ENCODE measurements around the gene CLIP1. TPM values are rescaled to one million over a fixed set of nuclear protein-coding genes. Genes with fewer than 3 reads are reported as not detected.
A peak's percentile ranks its signal among the peaks of the same experiment; 100 is the strongest.

CLIP1 gene
- total RNA-seq, 4 donors from 2014 or later = 118 to 164 (median 133) TPM

- TF ChIP-seq POLR2A (IDR thresholded peaks at IDR 0.05) (no peak), CTCF (IDR thresholded peaks at IDR 0.05) (no peak)
- intact Hi-C loops (cut with DNase I; ENCODE audit: low total_unique reads) = no loop called here
- no peak overlapping the region for H3K4me3 ChIP-seq (ENCODE audit: low read depth, poor library complexity, severe bottlenecking)
- DNase-seq (ENCODE audit: low spot score in 2 of 2) = no peak
- WGBS, 2 donors = 82 to 85% methylated on average over 4 of the region's 4 CpGs
Observed at GRCh38 chr12:122348505-122348904, 74.0 kb downstream of the CLIP1 start.

- TF ChIP-seq CTCF (IDR thresholded peaks at IDR 0.05) (no peak), POLR2A (IDR thresholded peaks at IDR 0.05) (no peak)
- WGBS, 2 donors = 96% methylated on average over 5 of the region's 5 CpGs
- no peak overlapping the region for H3K4me3 ChIP-seq (ENCODE audit: low read depth, poor library complexity, severe bottlenecking)
- intact Hi-C loops (cut with DNase I; ENCODE audit: low total_unique reads) = no loop called here
- no peak for DNase-seq (ENCODE audit: low spot score in 2 of 2)
Observed at GRCh38 chr12:122346054-122346453, 76.4 kb downstream of the CLIP1 start.

- no peak overlapping the region for H3K4me3 ChIP-seq (ENCODE audit: low read depth, poor library complexity, severe bottlenecking)
- TF ChIP-seq POLR2A (IDR thresholded peaks at IDR 0.05) = no peak
- no peak for TF ChIP-seq CTCF (IDR thresholded peaks at IDR 0.05)
- no peak for DNase-seq (ENCODE audit: low spot score in 2 of 2)
- WGBS, 2 donors = 94 to 96% methylated on average over 2 of the region's 2 CpGs
- intact Hi-C loops (cut with DNase I; ENCODE audit: low total_unique reads) = no loop called here
Observed at GRCh38 chr12:122345042-122345441, 77.4 kb downstream of the CLIP1 start.

- no peak for TF ChIP-seq POLR2A (IDR thresholded peaks at IDR 0.05)
- no peak for TF ChIP-seq CTCF (IDR thresholded peaks at IDR 0.05)
- WGBS, 2 donors = 80 to 84% methylated on average over 8 of the region's 8 CpGs
- intact Hi-C loops (cut with DNase I; ENCODE audit: low total_unique reads) = no loop called here
Observed at GRCh38 chr12:122336015-122336946, 86.2 kb downstream of the CLIP1 start.

GRCh38 chr12:122333142-122334087 is 89.1 kb downstream of the CLIP1 start:
- TF ChIP-seq CTCF (IDR thresholded peaks at IDR 0.05) (no peak), POLR2A (IDR thresholded peaks at IDR 0.05) (no peak)
- intact Hi-C loops (cut with DNase I; ENCODE audit: low total_unique reads) = no loop called here

More at GRCh38 chr12:122336015-122336946, 86.2 kb downstream of the CLIP1 start:
- H3K4me3 ChIP-seq (ENCODE audit: low read depth, poor library complexity, severe bottlenecking) = no peak overlapping the region
- peak in 1 of 2 donors; percentile 23 for DNase-seq (ENCODE audit: low spot score in 2 of 2)

More at GRCh38 chr12:122333142-122334087, 89.1 kb downstream of the CLIP1 start:
- no peak for DNase-seq (ENCODE audit: low spot score in 2 of 2)
- H3K4me3 ChIP-seq (ENCODE audit: low read depth, poor library complexity, severe bottlenecking) = no peak overlapping the region
- WGBS, 2 donors = 85 to 89% methylated on average over 14 of the region's 14 CpGs
